Measurements from ENCODE around the gene CLCN7. TPM values are rescaled to one million over a fixed set of nuclear protein-coding genes. Genes with fewer than 3 reads are reported as not detected.

The CLCN7 gene
- total RNA-seq, 2 donors from 2014 or later = 51.9 to 108 TPM

DNA sequence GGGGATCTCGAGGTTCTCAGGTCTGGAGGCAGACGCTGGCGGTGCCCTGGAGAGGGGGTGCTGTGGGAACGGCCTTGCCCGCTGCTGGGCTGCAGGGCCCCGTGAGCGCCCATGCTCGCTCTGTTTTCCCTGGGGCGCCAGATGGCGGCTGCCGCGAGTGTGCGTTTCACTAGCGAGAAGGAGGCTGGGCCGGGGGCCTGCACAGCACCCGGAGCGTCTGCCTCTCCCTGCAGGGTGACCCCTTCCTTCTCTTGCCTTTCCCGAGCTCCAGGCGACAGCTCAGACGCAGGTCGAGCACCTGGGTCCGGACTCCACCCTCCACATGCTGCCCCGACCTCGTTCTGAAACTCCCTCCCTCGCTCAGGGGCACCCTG is 21.0 kb upstream of the CLCN7 start:
- H3K36me3 ChIP-seq = peaks cover 0 to 10% of the 10 kb centered on the region in 2 donors

DNA sequence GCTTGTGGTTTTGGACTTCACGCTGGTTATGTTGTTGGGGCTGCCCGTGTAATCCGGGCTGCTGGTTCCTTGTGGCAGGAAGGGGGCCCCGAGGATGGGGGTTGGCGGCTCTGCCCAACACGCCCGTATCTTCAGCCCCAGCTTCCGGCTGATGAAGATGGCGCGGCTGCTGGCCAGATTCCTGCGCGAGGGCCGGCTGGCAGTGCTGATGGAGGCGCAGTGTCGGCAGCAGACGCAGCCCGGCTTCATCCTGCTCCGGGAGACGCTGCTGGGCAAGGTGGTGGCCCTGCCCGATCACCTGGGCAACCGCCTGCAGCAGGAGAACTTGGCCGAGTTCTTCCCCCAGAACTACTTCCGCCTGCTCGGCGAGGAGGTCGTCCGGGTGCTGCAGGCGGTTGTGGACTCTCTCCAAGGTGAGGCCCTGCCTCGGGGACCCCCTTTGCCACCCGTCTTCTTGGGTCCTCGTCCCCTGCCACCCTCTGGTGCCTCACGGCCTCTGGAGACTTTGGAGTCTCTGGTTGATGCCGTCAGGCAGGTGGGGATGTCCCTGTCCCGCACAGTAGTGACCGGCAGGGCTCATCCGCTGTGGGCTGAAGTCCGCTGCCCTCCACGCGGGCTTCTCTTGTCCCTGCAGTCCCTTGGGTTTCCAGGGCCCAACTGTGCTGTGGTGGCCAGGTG is 20.5 kb upstream of the CLCN7 start:
- Histone ChIP-seq H3K27me3 (replicated peaks; ENCODE audit: insufficient read depth) (no peaks in the 10 kb centered on the region), H3K36me3 (peaks cover 0 to 10% of the 10 kb centered on the region in 2 donors), H3K9me3 (no peaks in the 10 kb centered on the region), H3K4me3 (no peak overlapping the region), H3K4me1 (replicated peaks) (peaks cover 8% of the 10 kb centered on the region), H3K27ac (no peak overlapping the region)
- DNase-seq (ENCODE audit: low spot score) = no peak
- intact Hi-C loops (cut with DNase I) = no loop called here
- TF ChIP-seq POLR2A (IDR thresholded peaks at IDR 0.05) (no peak), POLR2AphosphoS5 (IDR thresholded peaks at IDR 0.05) (no peak)
- TF ChIP-seq, protein P1, sequence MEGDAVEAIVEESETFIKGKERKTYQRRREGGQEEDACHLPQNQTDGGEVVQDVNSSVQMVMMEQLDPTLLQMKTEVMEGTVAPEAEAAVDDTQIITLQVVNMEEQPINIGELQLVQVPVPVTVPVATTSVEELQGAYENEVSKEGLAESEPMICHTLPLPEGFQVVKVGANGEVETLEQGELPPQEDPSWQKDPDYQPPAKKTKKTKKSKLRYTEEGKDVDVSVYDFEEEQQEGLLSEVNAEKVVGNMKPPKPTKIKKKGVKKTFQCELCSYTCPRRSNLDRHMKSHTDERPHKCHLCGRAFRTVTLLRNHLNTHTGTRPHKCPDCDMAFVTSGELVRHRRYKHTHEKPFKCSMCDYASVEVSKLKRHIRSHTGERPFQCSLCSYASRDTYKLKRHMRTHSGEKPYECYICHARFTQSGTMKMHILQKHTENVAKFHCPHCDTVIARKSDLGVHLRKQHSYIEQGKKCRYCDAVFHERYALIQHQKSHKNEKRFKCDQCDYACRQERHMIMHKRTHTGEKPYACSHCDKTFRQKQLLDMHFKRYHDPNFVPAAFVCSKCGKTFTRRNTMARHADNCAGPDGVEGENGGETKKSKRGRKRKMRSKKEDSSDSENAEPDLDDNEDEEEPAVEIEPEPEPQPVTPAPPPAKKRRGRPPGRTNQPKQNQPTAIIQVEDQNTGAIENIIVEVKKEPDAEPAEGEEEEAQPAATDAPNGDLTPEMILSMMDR (IDR thresholded peaks at IDR 0.05) = no peak
- WGBS = 92% methylated on average over 39 of the region's 39 CpGs

More for the DNA sequence above, 21.0 kb upstream of the CLCN7 start:
- Histone ChIP-seq H3K4me3 (no peak overlapping the region), H3K27me3 (replicated peaks; ENCODE audit: insufficient read depth) (no peaks in the 10 kb centered on the region), H3K27ac (no peak overlapping the region), H3K9me3 (no peaks in the 10 kb centered on the region), H3K4me1 (replicated peaks) (peaks cover 8% of the 10 kb centered on the region)
- TF ChIP-seq, protein P1 (IDR thresholded peaks at IDR 0.05) = no peak
- WGBS = 93% methylated on average over 25 of the region's 25 CpGs
- intact Hi-C loops (cut with DNase I) = no loop called here
- DNase-seq (ENCODE audit: low spot score) = no peak

DNA sequence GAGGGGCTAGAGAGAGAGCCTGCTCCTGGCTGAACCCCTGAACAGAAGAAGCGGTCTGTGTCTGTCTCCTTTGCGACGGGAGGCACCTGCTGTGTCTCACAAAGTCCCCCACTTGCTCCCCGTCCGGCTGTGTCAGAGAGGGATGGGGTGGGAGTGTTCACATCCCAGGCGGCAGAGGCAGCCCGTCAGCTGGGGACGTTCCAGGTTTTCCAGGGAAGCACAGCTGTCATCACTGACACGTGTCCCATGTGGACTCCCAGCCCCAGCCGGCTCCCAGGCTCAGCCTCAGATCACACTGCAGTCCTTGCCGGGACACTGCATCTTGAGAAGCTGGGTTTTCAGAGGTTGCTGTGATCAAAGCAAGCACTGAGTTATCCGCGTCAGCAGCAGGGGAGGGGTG is 19.9 kb upstream of the CLCN7 start:
- H3K4me1 ChIP-seq (replicated peaks) = peaks cover 8% of the 10 kb centered on the region
- peak overlapping the region; percentile 71 to 85 for H3K4me3 ChIP-seq
- H3K27ac ChIP-seq = no peak overlapping the region
- DNase-seq (ENCODE audit: low spot score) = no peak
- H3K9me3 ChIP-seq = no peaks in the 10 kb centered on the region
- peaks cover 0 to 10% of the 10 kb centered on the region in 2 donors for H3K36me3 ChIP-seq
- WGBS = 76% methylated on average over 13 of the region's 13 CpGs
- no peaks in the 10 kb centered on the region for H3K27me3 ChIP-seq (replicated peaks; ENCODE audit: insufficient read depth)
- TF ChIP-seq, protein P1 (IDR thresholded peaks at IDR 0.05) = no peak
- intact Hi-C loops (cut with DNase I) = loop anchor here (5.0 kb wide), 1 partner anchor 118 kb away; the partner anchor contains the start of genes CRAMP1 and IFT140

DNA sequence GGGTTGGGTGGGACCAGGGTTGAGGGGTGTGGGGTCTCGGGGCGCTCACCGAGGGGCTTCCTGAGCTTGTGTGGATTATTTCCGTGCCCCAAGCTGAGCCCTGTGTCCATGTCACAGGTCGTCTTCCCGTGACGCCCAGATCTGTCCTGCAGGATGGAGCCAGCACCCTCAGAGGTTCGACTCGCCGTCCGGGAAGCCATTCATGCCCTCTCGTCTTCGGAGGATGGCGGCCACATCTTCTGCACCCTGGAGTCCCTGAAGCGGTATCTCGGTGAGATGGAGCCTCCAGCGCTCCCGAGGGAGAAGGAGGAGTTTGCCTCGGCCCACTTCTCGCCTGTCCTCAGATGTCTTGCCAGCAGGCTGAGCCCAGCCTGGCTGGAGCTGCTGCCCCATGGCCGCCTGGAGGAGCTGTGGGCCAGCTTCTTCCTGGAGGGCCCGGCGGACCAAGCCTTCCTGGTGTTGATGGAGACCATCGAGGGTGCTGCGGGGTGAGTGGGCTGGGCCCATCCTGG is 19.4 kb upstream of the CLCN7 start:
- WGBS = 25% methylated on average over 20 of the region's 25 CpGs
- Histone ChIP-seq H3K9me3 (no peaks in the 10 kb centered on the region), H3K27ac (peak overlapping the region; percentile 75 to 83), H3K36me3 (peaks cover 0 to 10% of the 10 kb centered on the region in 2 donors), H3K27me3 (replicated peaks; ENCODE audit: insufficient read depth) (no peaks in the 10 kb centered on the region), H3K4me3 (peak overlapping the region; percentile 71 to 85), H3K4me1 (replicated peaks) (peaks cover 8% of the 10 kb centered on the region)
- DNase-seq (ENCODE audit: low spot score) = peak; percentile 61
- TF ChIP-seq POLR2AphosphoS5 (IDR thresholded peaks at IDR 0.05) = peak; percentile 64
- no peak for TF ChIP-seq POLR2A (IDR thresholded peaks at IDR 0.05)
- TF ChIP-seq, protein P1 (IDR thresholded peaks at IDR 0.05) = peak in 3 of 4 experiments; percentile 35 to 74 (median 67)
- intact Hi-C loops (cut with DNase I) = loop anchor here (5.0 kb wide), 1 partner anchor 118 kb away; the partner anchor contains the start of genes CRAMP1 and IFT140

DNA sequence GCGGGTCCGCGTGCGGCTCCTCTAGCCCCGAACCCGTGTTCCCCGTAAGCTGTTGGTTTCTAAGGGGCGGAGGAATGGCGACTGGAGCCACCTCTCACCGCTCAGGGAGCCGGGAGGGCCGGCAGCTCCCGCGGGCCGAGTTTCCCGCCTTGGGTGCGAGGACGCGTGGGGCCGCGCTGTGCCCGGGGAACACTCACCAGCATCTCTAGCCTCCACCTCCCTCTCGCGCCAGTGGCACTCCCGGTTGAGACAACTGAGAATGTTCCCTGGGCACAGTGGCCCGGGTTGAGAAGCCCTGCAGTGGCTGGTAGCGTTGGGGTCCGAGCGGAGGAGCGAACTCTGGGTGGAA is 18.9 kb upstream of the CLCN7 start:
- peak overlapping the region; percentile 71 to 85 for H3K4me3 ChIP-seq
- peaks cover 8% of the 10 kb centered on the region for H3K4me1 ChIP-seq (replicated peaks)
- DNase-seq (ENCODE audit: low spot score) = no peak
- intact Hi-C loops (cut with DNase I) = loop anchor here (5.0 kb wide), 1 partner anchor 119 kb away; the partner anchor contains the start of genes CRAMP1 and IFT140
- peak overlapping the region; percentile 75 to 83 for H3K27ac ChIP-seq
- H3K9me3 ChIP-seq = no peaks in the 10 kb centered on the region
- H3K36me3 ChIP-seq = peaks cover 0 to 10% of the 10 kb centered on the region in 2 donors
- 0% methylated on average over 10 of the region's 30 CpGs for WGBS
- H3K27me3 ChIP-seq (replicated peaks; ENCODE audit: insufficient read depth) = no peaks in the 10 kb centered on the region
- TF ChIP-seq POLR2AphosphoS5 (IDR thresholded peaks at IDR 0.05) = no peak
- TF ChIP-seq, protein P1 (IDR thresholded peaks at IDR 0.05) = no peak
- no peak for TF ChIP-seq POLR2A (IDR thresholded peaks at IDR 0.05)

Measured in prostate gland (tissue), 2 donors.